K562 (cell line): ENCODE data around the gene PTPN14.

Experiments used
- FOXM1 ChIP-seq, 2 experiments: fragments of 450-650 bp in 1 of 2; sonication (generic) in 1 of 2; formaldehyde crosslinking in 1 of 2; IDR thresholded peaks; 2 replicates each; pipeline versions ENCODE4 v1.6.1 to v1.9.0; 2017 to 2022; ENCODE audit warnings: low read depth in 2 of 2, mild to moderate bottlenecking in 2 of 2, missing genetic modification reagents in 1 of 2, moderate library complexity in 1 of 2
- KLF16 ChIP-seq: IDR thresholded peaks from 2 replicates; pipeline ENCODE4 v1.6.1; 2016; ENCODE audit warnings: antibody characterized with exemption
- RCOR1 ChIP-seq, 2 experiments: IDR thresholded peaks; 2 replicates each; pipeline ENCODE4 v1.6.1; 2012; ENCODE audit warnings: low read depth in 2 of 2, low read length in 2 of 2, borderline replicate concordance in 1 of 2, improper control_type of control experiment in 1 of 2
- THAP7 ChIP-seq: fragments of 250-450 bp; sonication (Bioruptor Pico); IDR thresholded peaks from 2 replicates; pipeline ENCODE4 v1.5.0; 2021
- YY1 ChIP-seq, 3 experiments: IDR thresholded peaks; 2 replicates each; pipeline ENCODE4 v1.6.1; 2011; ENCODE audit warnings: low read length in 2 of 3, mild to moderate bottlenecking in 2 of 3, moderate library complexity in 2 of 3, borderline replicate concordance in 1 of 3, control low read depth in 1 of 3, low read depth in 1 of 3; ENCODE audit not compliant: insufficient read depth in 3 of 3, insufficient replicate concordance in 2 of 3, control insufficient read depth in 1 of 3, insufficient read length in 1 of 3; ENCODE audit errors: extremely low read depth in 1 of 3
- ZNF324 ChIP-seq: fragments of 250-450 bp; sonication (Bioruptor Pico); IDR thresholded peaks from 2 replicates; pipeline ENCODE4 v1.4.0; 2020; ENCODE audit warnings: mild to moderate bottlenecking
- TF ChIP-seq, protein P1 (sequence below), 2 experiments: fragments of 450-650 bp; IDR thresholded peaks; 2 replicates each; pipeline ENCODE4 v1.6.1; 2016
- TF ChIP-seq, protein P2 (sequence below), 3 experiments: IDR thresholded peaks in 2 of 3; conservative IDR thresholded peaks in 1 of 3; 2 replicates each; pipeline ENCODE4 v1.5.1; 2011 to 2012; ENCODE audit warnings: low read length in 3 of 3, mild to moderate bottlenecking in 3 of 3, control low read depth in 2 of 3, improper control_type of control experiment in 1 of 3, inconsistent platforms in 1 of 3, low read depth in 1 of 3, mixed read lengths in 1 of 3, moderate library complexity in 1 of 3; ENCODE audit not compliant: insufficient read depth in 2 of 3

DNA sequence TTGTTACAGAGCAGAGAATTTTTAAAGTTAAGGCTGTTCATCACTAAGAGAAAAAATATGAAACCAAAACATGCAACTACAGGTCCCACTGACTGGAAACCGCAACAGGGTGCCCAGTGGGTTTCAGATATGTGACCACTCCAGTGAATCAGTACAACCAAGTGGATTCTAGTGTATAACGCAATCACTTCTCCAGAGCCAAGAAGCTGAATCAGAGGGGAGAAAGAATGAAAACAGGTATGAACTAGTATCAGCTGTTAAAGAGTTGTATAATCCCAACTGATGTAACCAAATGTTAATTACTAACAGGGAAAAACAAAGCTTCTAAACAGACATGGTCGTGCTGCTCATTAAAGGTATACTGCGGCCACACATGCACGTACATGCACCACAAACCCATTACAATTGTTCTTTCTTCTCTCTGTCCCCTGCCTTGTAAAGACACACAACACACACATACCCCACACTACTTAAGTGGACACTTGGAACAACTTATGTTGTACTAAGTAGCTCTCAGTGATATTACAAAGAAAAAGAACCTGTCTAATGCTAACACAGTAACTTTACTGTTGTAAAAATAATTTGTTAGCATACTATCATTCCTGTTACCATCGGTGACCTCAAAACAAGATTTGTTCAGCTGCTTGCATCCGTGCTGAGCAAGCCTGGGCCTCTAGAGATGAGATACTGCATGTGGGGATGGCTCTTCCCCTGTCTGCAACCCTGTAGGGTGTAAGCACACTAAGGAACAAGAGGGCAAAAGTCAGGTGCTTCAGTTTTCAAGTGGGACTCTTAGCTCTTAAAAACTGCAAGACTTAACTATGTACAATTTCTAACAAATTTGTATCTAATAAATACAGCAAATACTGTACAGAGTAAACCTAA lies 74.2 kb downstream of the PTPN14 start:
- TF ChIP-seq FOXM1 (IDR thresholded peaks at IDR 0.05; ENCODE audit: low read depth) (no peak), FOXM1 (CRISPR knock-in tag; IDR thresholded peaks at IDR 0.05; ENCODE audit: low read depth) (no peak), THAP7 (CRISPR knock-in tag) (no peak), RCOR1 (IDR thresholded peaks at IDR 0.05; ENCODE audit: borderline replicate concordance in 1 of 2, low read depth in 2 of 2, low read length in 2 of 2) (no peak), KLF16 (no peak), YY1 (IDR thresholded peaks at IDR 0.05; ENCODE audit: borderline replicate concordance in 1 of 3, control insufficient read depth in 1 of 3, extremely low read depth in 1 of 3, insufficient read depth in 3 of 3, insufficient read length in 1 of 3, insufficient replicate concordance in 2 of 3, low read depth in 1 of 3, low read length in 2 of 3) (no peak), ZNF324 (no peak)
- TF ChIP-seq, protein P1, sequence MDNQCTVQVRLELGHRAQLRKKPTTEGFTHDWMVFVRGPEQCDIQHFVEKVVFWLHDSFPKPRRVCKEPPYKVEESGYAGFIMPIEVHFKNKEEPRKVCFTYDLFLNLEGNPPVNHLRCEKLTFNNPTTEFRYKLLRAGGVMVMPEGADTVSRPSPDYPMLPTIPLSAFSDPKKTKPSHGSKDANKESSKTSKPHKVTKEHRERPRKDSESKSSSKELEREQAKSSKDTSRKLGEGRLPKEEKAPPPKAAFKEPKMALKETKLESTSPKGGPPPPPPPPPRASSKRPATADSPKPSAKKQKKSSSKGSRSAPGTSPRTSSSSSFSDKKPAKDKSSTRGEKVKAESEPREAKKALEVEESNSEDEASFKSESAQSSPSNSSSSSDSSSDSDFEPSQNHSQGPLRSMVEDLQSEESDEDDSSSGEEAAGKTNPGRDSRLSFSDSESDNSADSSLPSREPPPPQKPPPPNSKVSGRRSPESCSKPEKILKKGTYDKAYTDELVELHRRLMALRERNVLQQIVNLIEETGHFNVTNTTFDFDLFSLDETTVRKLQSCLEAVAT (IDR thresholded peaks at IDR 0.05) = no peak
- TF ChIP-seq, protein P2, sequence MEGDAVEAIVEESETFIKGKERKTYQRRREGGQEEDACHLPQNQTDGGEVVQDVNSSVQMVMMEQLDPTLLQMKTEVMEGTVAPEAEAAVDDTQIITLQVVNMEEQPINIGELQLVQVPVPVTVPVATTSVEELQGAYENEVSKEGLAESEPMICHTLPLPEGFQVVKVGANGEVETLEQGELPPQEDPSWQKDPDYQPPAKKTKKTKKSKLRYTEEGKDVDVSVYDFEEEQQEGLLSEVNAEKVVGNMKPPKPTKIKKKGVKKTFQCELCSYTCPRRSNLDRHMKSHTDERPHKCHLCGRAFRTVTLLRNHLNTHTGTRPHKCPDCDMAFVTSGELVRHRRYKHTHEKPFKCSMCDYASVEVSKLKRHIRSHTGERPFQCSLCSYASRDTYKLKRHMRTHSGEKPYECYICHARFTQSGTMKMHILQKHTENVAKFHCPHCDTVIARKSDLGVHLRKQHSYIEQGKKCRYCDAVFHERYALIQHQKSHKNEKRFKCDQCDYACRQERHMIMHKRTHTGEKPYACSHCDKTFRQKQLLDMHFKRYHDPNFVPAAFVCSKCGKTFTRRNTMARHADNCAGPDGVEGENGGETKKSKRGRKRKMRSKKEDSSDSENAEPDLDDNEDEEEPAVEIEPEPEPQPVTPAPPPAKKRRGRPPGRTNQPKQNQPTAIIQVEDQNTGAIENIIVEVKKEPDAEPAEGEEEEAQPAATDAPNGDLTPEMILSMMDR (IDR thresholded peaks at IDR 0.05 in 2 of 3, conservative IDR thresholded peaks at IDR 0.05 in 1 of 3; ENCODE audit: insufficient read depth in 2 of 3, low read depth in 1 of 3, low read length in 3 of 3) = no peak
